Vagina (tissue), 2 donors: Measurements from ENCODE around the gene STX7.

Source experiments
- CTCF ChIP-seq, 3 experiments: fragments of 450-650 bp in 2 of 3; fragments of 200-600 bp in 1 of 3; sonication (generic) in 1 of 3; IDR thresholded peaks; one replicate each; pipeline ENCODE4 v1.5.1; 2017 to 2019; ENCODE audit warnings: antibody characterized with exemption in 3 of 3, mild to moderate bottlenecking in 2 of 3, moderate library complexity in 2 of 3
- POLR2A ChIP-seq, 2 donors: fragments of 450-650 bp; IDR thresholded peaks; one replicate each; pipeline ENCODE4 v1.6.1; 2017; ENCODE audit warnings: antibody characterized with exemption in 2 of 2, mild to moderate bottlenecking in 2 of 2, moderate library complexity in 2 of 2
- POLR2AphosphoS5 ChIP-seq, 2 donors: sonication (generic); formaldehyde crosslinking; IDR thresholded peaks; one replicate each; pipeline ENCODE4 v1.9.0; 2017; ENCODE audit warnings: antibody characterized with exemption in 2 of 2, mild to moderate bottlenecking in 2 of 2, low read depth in 1 of 2; ENCODE audit not compliant: insufficient read depth in 1 of 2

- no peak for TF ChIP-seq POLR2AphosphoS5 (IDR thresholded peaks at IDR 0.05; ENCODE audit: insufficient read depth in 1 of 2, low read depth in 1 of 2)
- no peak for TF ChIP-seq CTCF (IDR thresholded peaks at IDR 0.05)
- TF ChIP-seq POLR2A (IDR thresholded peaks at IDR 0.05) = no peak
These were observed 102.1 kb downstream of the STX7 start for GRCh38 chr6:132410830-132411229.
